H1 (cell line): ENCODE data around the gene PIGU. TPM values are rescaled to one million over a fixed set of nuclear protein-coding genes. Genes with fewer than 3 reads are reported as not detected.
A peak's percentile ranks its signal among the peaks of the same experiment; 100 is the strongest.

Experiments
- CTCF ChIA-PET: fragments of 300-600 bp; sonication (Branson Sonifier 250); formaldehyde crosslinking; loops from one replicate; lab custom pipeline; 2021; ENCODE audit not compliant: partially characterized antibody; lab: Charles Lee
- POLR2A ChIA-PET: fragments of 300-600 bp; sonication (Branson Sonifier 250); formaldehyde crosslinking; loops from one replicate; lab custom pipeline; 2021; ENCODE audit warnings: inconsistent platforms; ENCODE audit not compliant: partially characterized antibody; lab: Charles Lee
- DNase-seq, 2 experiments: peaks; one replicate each; pipeline versions ENCODE4 v3.0.0 to v3.0.0-alpha.2; 2010 to 2022; ENCODE audit warnings: low spot score in 2 of 2, low read depth in 1 of 2, mixed read lengths in 1 of 2
- FAIRE-seq: peaks from 2 replicates; lab custom pipeline; 2011; peaks lifted over from hg19 to GRCh38; lab: Jason Lieb, UNC
- H2AFZ ChIP-seq: 2 replicates; pipeline ENCODE4 v1.8.1; 2012; ENCODE audit warnings: low read length, inconsistent platforms
- H2AK5ac ChIP-seq: 2 replicates; pipeline ENCODE4 v1.6.1; 2013; ENCODE audit warnings: low read depth, low read length
- H2BK120ac ChIP-seq: replicated peaks from 2 replicates; pipeline ENCODE3; 2013; ENCODE audit warnings: low read depth, low read length, inconsistent platforms
- H2BK12ac ChIP-seq: 2 replicates; pipeline ENCODE4 v1.6.1; 2013; ENCODE audit warnings: low read depth, low read length
- H2BK15ac ChIP-seq: 2 replicates; pipeline ENCODE4 v1.6.1; 2013; ENCODE audit warnings: low read length
- H2BK20ac ChIP-seq: 2 replicates; pipeline ENCODE4 v1.6.1; 2013; ENCODE audit warnings: low read length
- H2BK5ac ChIP-seq: 2 replicates; pipeline ENCODE4 v1.6.1; 2013; ENCODE audit warnings: low read depth, low read length
- H3K14ac ChIP-seq: 2 replicates; pipeline ENCODE4 v1.6.1; 2013; ENCODE audit warnings: inconsistent platforms; ENCODE audit not compliant: insufficient read length
- H3K18ac ChIP-seq: 2 replicates; pipeline ENCODE4 v1.6.1; 2013; ENCODE audit warnings: low read length; ENCODE audit errors: extremely low read depth
- H3K23ac ChIP-seq: 2 replicates; pipeline ENCODE4 v1.6.1; 2013; ENCODE audit warnings: inconsistent platforms; ENCODE audit not compliant: insufficient read length
- H3K23me2 ChIP-seq: 2 replicates; pipeline ENCODE4 v1.6.1; 2013; ENCODE audit warnings: low read depth, low read length
- H3K27ac ChIP-seq: 2 replicates; pipeline ENCODE4 v1.6.1; 2011; ENCODE audit warnings: low read depth, low read length, inconsistent platforms
- H3K27me3 ChIP-seq, 4 experiments: replicated peaks in 1 of 4; 1 replicate in 1 of 4; 2 replicates in 3 of 4; pipeline versions ENCODE4 v1.6.1 to v1.8.1; 2011 to 2013; ENCODE audit warnings: low read length in 3 of 4, mild to moderate bottlenecking in 3 of 4, inconsistent platforms in 2 of 4, mixed read lengths in 2 of 4, moderate library complexity in 1 of 4; ENCODE audit not compliant: control insufficient read depth in 3 of 4, insufficient read depth in 3 of 4; ENCODE audit errors: extremely low read depth in 1 of 4
- H3K36me3 ChIP-seq, 4 experiments: 2 replicates each; pipeline versions ENCODE4 v1.6.1 to v1.8.1; 2011 to 2013; ENCODE audit warnings: mild to moderate bottlenecking in 4 of 4, low read length in 3 of 4, moderate library complexity in 2 of 4, control low read depth in 1 of 4, inconsistent platforms in 1 of 4; ENCODE audit not compliant: insufficient read depth in 4 of 4, control insufficient read depth in 2 of 4
- H3K4ac ChIP-seq: replicated peaks from 2 replicates; pipeline ENCODE3; 2013; ENCODE audit warnings: low read length, low read depth, mixed read lengths, inconsistent platforms; ENCODE audit not compliant: insufficient read length
- H3K4me1 ChIP-seq, 4 experiments: replicated peaks in 1 of 4; 1 replicate in 1 of 4; 2 replicates in 3 of 4; pipeline versions ENCODE4 v1.6.1 to v1.8.1; 2011 to 2013; ENCODE audit warnings: low read length in 3 of 4, inconsistent platforms in 2 of 4, mixed read lengths in 1 of 4; ENCODE audit not compliant: insufficient read depth in 4 of 4, control insufficient read depth in 3 of 4
- H3K4me2 ChIP-seq, 2 experiments: 2 replicates each; pipeline versions ENCODE4 v1.6.1 to v1.8.1; 2011 to 2013; ENCODE audit warnings: low read depth in 2 of 2, low read length in 2 of 2, control low read depth in 1 of 2, inconsistent platforms in 1 of 2, mild to moderate bottlenecking in 1 of 2; ENCODE audit not compliant: insufficient read depth in 1 of 2
- H3K4me3 ChIP-seq, 4 experiments: fragments of 200-600, 300-600 bp in 1 of 4; sonication (generic), shearing (Covaris generic), sonication (Bioruptor Twin) in 1 of 4; 2 replicates each; pipeline versions ENCODE4 v1.5.1 to v1.8.1; 2011 to 2016; ENCODE audit warnings: low read length in 4 of 4, low read depth in 3 of 4, control low read depth in 2 of 4, inconsistent platforms in 2 of 4, mild to moderate bottlenecking in 2 of 4, mixed read lengths in 1 of 4, moderate library complexity in 1 of 4; ENCODE audit not compliant: insufficient read depth in 2 of 4; ENCODE audit errors: extremely low read depth in 1 of 4
- H3K56ac ChIP-seq: replicated peaks from 2 replicates; pipeline ENCODE3; 2013; ENCODE audit warnings: low read depth, mild to moderate bottlenecking, mixed read lengths, low read length, inconsistent platforms; ENCODE audit not compliant: insufficient read length
- H3K79me1 ChIP-seq: 2 replicates; pipeline ENCODE4 v1.6.1; 2013; ENCODE audit warnings: low read depth, low read length, control low read depth
- H3K79me2 ChIP-seq, 2 experiments: 2 replicates each; pipeline versions ENCODE4 v1.6.1 to v1.8.1; 2012 to 2013; ENCODE audit warnings: low read length in 2 of 2, mild to moderate bottlenecking in 2 of 2, inconsistent platforms in 1 of 2; ENCODE audit not compliant: insufficient read depth in 2 of 2, control insufficient read depth in 1 of 2
- H3K9ac ChIP-seq, 4 experiments: replicated peaks in 1 of 4; 1 replicate in 1 of 4; 2 replicates in 3 of 4; pipeline versions ENCODE4 v1.6.1 to v1.8.1; 2011 to 2013; ENCODE audit warnings: low read depth in 3 of 4, low read length in 3 of 4, control low read depth in 2 of 4, mild to moderate bottlenecking in 2 of 4, moderate library complexity in 2 of 4, inconsistent platforms in 1 of 4; ENCODE audit errors: extremely low read depth in 1 of 4
- H3K9me3 ChIP-seq, 2 experiments: 2 replicates each; pipeline versions ENCODE4 v1.6.1 to v1.8.1; 2012 to 2013; ENCODE audit warnings: mild to moderate bottlenecking in 2 of 2, moderate library complexity in 2 of 2, control low read depth in 1 of 2, inconsistent platforms in 1 of 2, low read depth in 1 of 2, low read length in 1 of 2, mixed read lengths in 1 of 2; ENCODE audit not compliant: insufficient read depth in 2 of 2
- H4K20me1 ChIP-seq, 2 experiments: replicated peaks in 1 of 2; 2 replicates each; pipeline versions ENCODE3 to v1.8.1; 2011 to 2013; ENCODE audit warnings: inconsistent platforms in 2 of 2, low read length in 2 of 2, mild to moderate bottlenecking in 1 of 2; ENCODE audit not compliant: insufficient read depth in 2 of 2, control insufficient read depth in 1 of 2
- H4K5ac ChIP-seq: 2 replicates; pipeline ENCODE4 v1.6.1; 2013; ENCODE audit warnings: low read length, low read depth, mixed read lengths, inconsistent platforms; ENCODE audit not compliant: insufficient read length
- H4K8ac ChIP-seq: 2 replicates; pipeline ENCODE4 v1.8.0; 2013; ENCODE audit warnings: mild to moderate bottlenecking, moderate library complexity, low read length, inconsistent platforms; ENCODE audit not compliant: insufficient read depth; ENCODE audit errors: extremely low read depth
- H4K91ac ChIP-seq: replicated peaks from 2 replicates; pipeline ENCODE3; 2013; ENCODE audit warnings: low read length, mixed read lengths, inconsistent platforms; ENCODE audit not compliant: insufficient read length
- BACH1 ChIP-seq: IDR thresholded peaks from 2 replicates; pipeline ENCODE4 v1.6.1; 2012; ENCODE audit warnings: low read length, improper control_type of control experiment
- CEBPB ChIP-seq: IDR thresholded peaks from 2 replicates; pipeline ENCODE4 v1.6.1; 2012; ENCODE audit warnings: low read depth, low read length
- CHD2 ChIP-seq: IDR thresholded peaks from 2 replicates; pipeline ENCODE4 v1.6.1; 2012; ENCODE audit warnings: low read length, improper control_type of control experiment
- JUND ChIP-seq: IDR thresholded peaks from 2 replicates; pipeline ENCODE4 v1.6.1; 2011; ENCODE audit warnings: mild to moderate bottlenecking, improper control_type of control experiment, low read length
- MAFK ChIP-seq: IDR thresholded peaks from 2 replicates; pipeline ENCODE4 v1.6.1; 2012; ENCODE audit warnings: low read depth, mild to moderate bottlenecking, improper control_type of control experiment, low read length
- POLR2AphosphoS5 ChIP-seq: IDR thresholded peaks from 2 replicates; pipeline ENCODE4 v1.6.1; 2011; ENCODE audit warnings: low read depth, low read length
- RXRA ChIP-seq: IDR thresholded peaks from 2 replicates; pipeline ENCODE4 v1.6.1; 2011; ENCODE audit warnings: low read depth, mild to moderate bottlenecking, low read length, moderate library complexity; ENCODE audit not compliant: insufficient read depth
- SIN3A ChIP-seq, 2 experiments: IDR thresholded peaks in 1 of 2; conservative IDR thresholded peaks in 1 of 2; 2 replicates each; pipeline ENCODE4 v1.6.1; 2011 to 2012; ENCODE audit warnings: low read length in 2 of 2, improper control_type of control experiment in 1 of 2, low read depth in 1 of 2, mild to moderate bottlenecking in 1 of 2
- SIRT6 ChIP-seq: IDR thresholded peaks from one replicate; pipeline ENCODE4 v1.7.1; 2012; ENCODE audit warnings: low read length, inconsistent platforms
- SP4 ChIP-seq: IDR thresholded peaks from 2 replicates; pipeline ENCODE4 v1.6.1; 2012; ENCODE audit warnings: low read length, inconsistent platforms
- TBP ChIP-seq: IDR thresholded peaks from 2 replicates; pipeline ENCODE4 v1.6.1; 2011; ENCODE audit warnings: low read depth, low read length, improper control_type of control experiment
- WGBS, 2 experiments: shearing (Covaris generic) in 1 of 2; methylation state at CpG; one replicate each; pipeline versions ENCODE4 v1.1.6 to v1.1.7; 2013 to 2015; ENCODE audit warnings: low lambda C conversion rate in 2 of 2, mixed read lengths in 2 of 2, inconsistent platforms in 1 of 2, low coverage in 1 of 2, missing lambda C conversion rate in 1 of 2; ENCODE audit not compliant: insufficient replicate concordance in 2 of 2, insufficient coverage in 1 of 2, insufficient read length in 1 of 2; ENCODE audit errors: extremely low coverage in 1 of 2, missing lambda C conversion rate in 1 of 2; 5-methylcytosine and 5-hydroxymethylcytosine counted together
- polyA plus RNA-seq, 7 experiments: library from polyadenylated mRNA; depleted of rRNA in 3 of 7; stranded (reverse) in 5 of 7; unstranded in 2 of 7; fragments of >200 nt in 5 of 7; fragments of 200-250 nt in 2 of 7; gene quantifications; 1 replicate in 5 of 7; 2 replicates in 1 of 7; 4 replicates in 1 of 7; pipeline versions ENCODE4 v1.2.1 to v1.2.3, GENCODE V29; 2011 to 2013; ENCODE audit warnings: missing spikeins in 2 of 7, mixed read lengths in 2 of 7
- total RNA-seq: library from RNA; stranded (reverse); fragmentation: NEBNext Ultra II Directional; extraction: Animal tissue kit (Norgen Biotek cat#: 25700); gene quantifications from 2 replicates; pipeline ENCODE4 v1.2.1, GENCODE V29; 2021

Gene PIGU
- total and polyA plus RNA-seq, 2 of the 8 experiments (the other 6 are each of a cell fraction or from before 2014, with no cell fraction given) = 28.3 to 117 TPM

DNA sequence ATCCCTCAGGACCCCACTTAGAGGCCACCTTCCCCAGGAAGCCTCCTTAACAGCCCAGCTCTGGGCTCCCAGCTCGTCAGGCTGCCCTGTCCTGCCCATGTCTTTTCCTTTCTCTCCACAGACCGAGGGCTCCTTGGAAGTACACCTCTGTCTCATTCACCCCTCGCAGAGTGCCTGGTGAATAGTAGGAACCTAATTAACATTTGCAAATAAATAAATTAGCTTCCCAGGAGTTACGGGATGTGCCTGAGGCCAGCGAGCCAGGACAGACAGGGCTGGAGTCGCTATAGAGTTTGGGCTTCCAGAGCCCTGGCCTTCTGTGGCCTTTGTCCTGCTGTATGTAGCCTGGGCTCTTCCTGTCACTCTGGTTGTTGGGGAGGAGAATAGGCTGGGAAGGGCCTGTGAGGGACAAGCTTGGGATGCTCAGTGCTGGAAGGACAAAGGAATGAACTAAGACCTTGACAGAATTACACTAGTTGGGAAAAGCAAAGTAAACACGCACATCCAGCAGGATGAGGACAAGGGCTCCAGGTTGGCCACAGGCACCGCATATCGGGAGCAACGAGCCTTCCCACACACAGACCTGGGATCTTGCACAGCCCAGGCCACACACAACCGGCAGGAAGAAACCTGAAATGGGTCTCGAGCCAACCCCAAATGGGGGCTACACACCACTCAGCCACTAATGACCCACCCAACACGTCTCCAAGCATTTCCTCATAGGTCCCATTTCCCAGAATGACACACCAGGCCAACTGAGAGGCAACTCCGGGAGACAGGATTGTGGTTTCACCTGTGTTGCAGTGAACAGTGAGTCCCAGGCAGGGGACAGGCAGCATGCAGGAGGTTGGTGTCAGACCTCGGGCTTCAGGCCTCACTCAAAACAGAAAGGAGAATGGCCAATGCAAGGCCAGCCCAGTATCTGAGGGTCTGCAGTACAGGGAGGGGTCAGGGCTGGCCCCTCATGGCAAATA is 108.7 kb downstream of the PIGU start:
- Histone ChIP-seq H2BK120ac (no peak overlapping the region), H3K56ac (no peak overlapping the region), H4K5ac (no peak overlapping the region), H3K79me2 (no peaks in the 10 kb centered on the region), H3K23ac (no peak overlapping the region), H2AFZ (no peak overlapping the region), H3K9me3 (no peaks in the 10 kb centered on the region), H3K4ac (no peak overlapping the region), H4K20me1 (peaks cover 0 to 4% of the 10 kb centered on the region in 2 experiments), H3K36me3 (peaks cover 0 to 2% (median 0%) of the 10 kb centered on the region in 4 experiments; a peak in 1 of 8 replicates), H4K91ac (no peak overlapping the region), H3K9ac (no peak overlapping the region), H2BK15ac (no peak overlapping the region), H3K4me1 (0 out of 7 replicates have a peak, but pooled peaks cover 0 to 4% (median 1%) of the 10 kb centered on the region in 4 experiments), H2BK5ac (peak overlapping the region; percentile 66; the same call in 1 of the 2 replicates), H3K4me2 (no peak overlapping the region), H3K14ac (no peak overlapping the region), H3K27me3 (no peaks in the 10 kb centered on the region; a peak in 1 of 7 replicates), H3K23me2 (peaks cover 3% of the 10 kb centered on the region), H3K79me1 (peaks cover 6% of the 10 kb centered on the region; the same call in 1 of the 2 replicates), H3K4me3 (no peak overlapping the region), H2AK5ac (no peak overlapping the region), H4K8ac (no peak overlapping the region), H3K27ac (no peak overlapping the region), H3K18ac (no peak overlapping the region), H2BK20ac (no peak overlapping the region), H2BK12ac (no peak overlapping the region)
- ChIA-PET POLR2A (interaction anchor here (1.1 to 2.0 kb wide), 2 partner anchors 10 to 25 kb away, joined by 3 to 8 read pairs; partner anchors contain the start of gene MAP1LC3A), CTCF (interaction anchor here (1.6 to 1.9 kb wide), 2 partner anchors 8 to 140 kb away, joined by 4 to 7 read pairs; no protein-coding TSS in a partner anchor)
- WGBS, 2 experiments = 82% methylated on average over 15 of the region's 15 CpGs; no CpG with 5 or more reads in 1 of the 2 experiments
- no peak for FAIRE-seq
- DNase-seq = no peak
- TF ChIP-seq JUND = no peak
- TF ChIP-seq BACH1 = no peak
- no peak for TF ChIP-seq POLR2AphosphoS5
- TF ChIP-seq SP4 = no peak
- no peak for TF ChIP-seq RXRA
- TF ChIP-seq CEBPB = no peak
- no peak for TF ChIP-seq CHD2
- no peak for TF ChIP-seq MAFK
- TF ChIP-seq SIRT6 = no peak
- TF ChIP-seq SIN3A (conservative IDR thresholded peaks at IDR 0.05 in 1 of 2, IDR thresholded peaks at IDR 0.05 in 1 of 2; ENCODE audit: low read depth in 1 of 2, low read length in 2 of 2) = no peak
- no peak for TF ChIP-seq TBP
